Mesenchymal stem cell (in vitro differentiated cells and primary cell): ENCODE data around the gene UNC5C.
A peak's percentile ranks its signal among the peaks of the same experiment; 100 is the strongest.

Experiments
- DNase-seq: peaks from one replicate; pipeline ENCODE4 v3.0.0-alpha.2; 2013
- H2AFZ ChIP-seq: one replicate; pipeline ENCODE4 v1.6.1; 2013; ENCODE audit warnings: low read depth, mild to moderate bottlenecking, control low read depth, inconsistent platforms, low read length, moderate library complexity
- H2AK5ac ChIP-seq: 2 replicates; pipeline ENCODE4 v1.6.1; 2013; ENCODE audit warnings: low read length, moderate library complexity, mild to moderate bottlenecking, inconsistent platforms; ENCODE audit not compliant: severe bottlenecking
- H2BK120ac ChIP-seq: one replicate; pipeline ENCODE4 v1.6.1; 2013; ENCODE audit warnings: low read depth, mild to moderate bottlenecking, inconsistent platforms, low read length, moderate library complexity
- H2BK12ac ChIP-seq, 2 experiments: one replicate each; pipeline ENCODE4 v1.6.1; 2013; ENCODE audit warnings: inconsistent platforms in 2 of 2, low read length in 2 of 2, mild to moderate bottlenecking in 2 of 2, moderate library complexity in 2 of 2, control low read depth in 1 of 2
- H2BK15ac ChIP-seq: one replicate; pipeline ENCODE4 v1.6.1; 2013; ENCODE audit warnings: mild to moderate bottlenecking, low read depth, inconsistent platforms; ENCODE audit not compliant: poor library complexity, severe bottlenecking
- H2BK5ac ChIP-seq: 2 replicates; pipeline ENCODE4 v1.6.1; 2013; ENCODE audit warnings: low read depth, mild to moderate bottlenecking, low read length, control low read depth, inconsistent platforms; ENCODE audit not compliant: poor library complexity, severe bottlenecking
- H3K14ac ChIP-seq, 2 experiments: one replicate each; pipeline ENCODE4 v1.6.1; 2013; ENCODE audit warnings: inconsistent platforms in 2 of 2, low read length in 2 of 2, control low read depth in 1 of 2, mild to moderate bottlenecking in 1 of 2, moderate library complexity in 1 of 2
- H3K18ac ChIP-seq, 2 experiments: one replicate each; pipeline ENCODE4 v1.6.1; 2013; ENCODE audit warnings: inconsistent platforms in 2 of 2, low read length in 2 of 2, control low read depth in 1 of 2, low read depth in 1 of 2, mild to moderate bottlenecking in 1 of 2
- H3K23ac ChIP-seq, 2 experiments: one replicate each; pipeline ENCODE4 v1.6.1; 2013; ENCODE audit warnings: inconsistent platforms in 2 of 2, low read length in 2 of 2, mild to moderate bottlenecking in 2 of 2, moderate library complexity in 2 of 2, control low read depth in 1 of 2
- H3K27ac ChIP-seq: 2 replicates; pipeline ENCODE4 v1.5.1; 2013; ENCODE audit warnings: mild to moderate bottlenecking, moderate library complexity, low read length, control low read depth, inconsistent platforms; ENCODE audit not compliant: poor library complexity, severe bottlenecking
- H3K27me3 ChIP-seq, 2 experiments: 2 replicates each; pipeline versions ENCODE4 v1.6.1 to v1.7.0; 2013; ENCODE audit warnings: low read length in 2 of 2, mild to moderate bottlenecking in 2 of 2, moderate library complexity in 2 of 2, control low read depth in 1 of 2, inconsistent platforms in 1 of 2; ENCODE audit not compliant: control insufficient read depth in 1 of 2, insufficient read depth in 1 of 2
- H3K36me3 ChIP-seq, 2 experiments: 2 replicates each; pipeline versions ENCODE4 v1.6.1 to v1.7.0; 2013; ENCODE audit warnings: low read length in 2 of 2, control low read depth in 1 of 2, inconsistent platforms in 1 of 2, low read depth in 1 of 2, mild to moderate bottlenecking in 1 of 2; ENCODE audit not compliant: insufficient read depth in 2 of 2, control insufficient read depth in 1 of 2
- H3K4ac ChIP-seq, 2 experiments: one replicate each; pipeline ENCODE4 v1.6.1; 2013; ENCODE audit warnings: inconsistent platforms in 2 of 2, low read length in 2 of 2, mild to moderate bottlenecking in 2 of 2, moderate library complexity in 2 of 2, control low read depth in 1 of 2, low read depth in 1 of 2
- H3K4me1 ChIP-seq: 2 replicates; pipeline ENCODE4 v1.6.1; 2013; ENCODE audit warnings: low read depth, low read length, control low read depth; ENCODE audit not compliant: control insufficient read depth, insufficient read depth
- H3K4me2 ChIP-seq: 2 replicates; pipeline ENCODE4 v1.6.1; 2013; ENCODE audit warnings: low read length, mild to moderate bottlenecking, inconsistent platforms; ENCODE audit not compliant: poor library complexity, severe bottlenecking
- H3K4me3 ChIP-seq, 2 experiments: 2 replicates each; pipeline versions ENCODE4 v1.5.1 to v1.7.0; 2013; ENCODE audit warnings: low read length in 2 of 2, mild to moderate bottlenecking in 2 of 2, control low read depth in 1 of 2, low read depth in 1 of 2; ENCODE audit not compliant: insufficient read depth in 1 of 2
- H3K79me1 ChIP-seq: replicated peaks from 2 replicates; pipeline ENCODE4 v1.6.1; 2013; ENCODE audit warnings: mild to moderate bottlenecking, control low read depth, low read length, inconsistent platforms; ENCODE audit not compliant: poor library complexity, severe bottlenecking
- H3K9ac ChIP-seq: 2 replicates; pipeline ENCODE4 v1.7.0; 2013; ENCODE audit warnings: mild to moderate bottlenecking, low read length, moderate library complexity
- H3K9me3 ChIP-seq: 2 replicates; pipeline ENCODE4 v1.7.0; 2013; ENCODE audit warnings: mild to moderate bottlenecking, low read length; ENCODE audit not compliant: control insufficient read depth
- H4K8ac ChIP-seq: one replicate; pipeline ENCODE4 v1.6.1; 2013; ENCODE audit warnings: inconsistent platforms, mild to moderate bottlenecking, low read length, moderate library complexity
- H4K91ac ChIP-seq: one replicate; pipeline ENCODE4 v1.6.1; 2013; ENCODE audit warnings: mild to moderate bottlenecking, low read length, inconsistent platforms
- WGBS: methylation state at CpG from one replicate; pipeline ENCODE4 v1.1.7; 2013; ENCODE audit warnings: mixed read lengths; 5-methylcytosine and 5-hydroxymethylcytosine counted together

UNC5C gene

DNA sequence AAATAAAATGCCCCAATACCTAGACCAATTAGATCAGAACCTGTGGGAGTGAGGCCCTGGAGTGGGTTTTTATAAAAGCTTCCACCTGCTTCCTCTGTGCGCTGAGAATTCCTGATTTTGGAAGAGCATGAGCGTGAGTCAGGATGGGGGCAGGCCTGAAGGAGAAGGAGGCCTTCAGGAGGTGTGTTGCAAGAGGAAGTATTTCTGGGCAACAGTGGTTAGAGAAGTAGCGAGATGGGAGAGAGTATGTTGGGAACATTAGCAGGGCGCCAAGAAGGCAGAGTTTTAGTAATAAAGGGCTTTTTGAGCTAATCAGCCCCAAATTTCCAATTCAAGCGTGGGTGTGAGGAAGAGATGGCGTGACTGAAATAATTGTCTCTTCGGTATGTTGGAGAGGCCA lies 349.8 kb downstream of the UNC5C start:
- Histone ChIP-seq H3K14ac (no peak overlapping the region), H3K4me2 (no peak overlapping the region), H2AFZ (no peak overlapping the region), H3K79me1 (no peaks in the 10 kb centered on the region), H3K4me1 (no peaks in the 10 kb centered on the region), H3K36me3 (no peaks in the 10 kb centered on the region), H2BK5ac (no peak overlapping the region), H2AK5ac (no peak overlapping the region), H2BK12ac (no peak overlapping the region), H3K9me3 (no peaks in the 10 kb centered on the region), H2BK120ac (no peak overlapping the region), H3K18ac (no peak overlapping the region), H4K91ac (no peak overlapping the region), H4K8ac (no peak overlapping the region), H3K27me3 (peaks cover 0 to 2% of the 10 kb centered on the region in 2 experiments), H3K4me3 (no peak overlapping the region), H3K27ac (no peak overlapping the region), H2BK15ac (no peak overlapping the region), H3K4ac (no peak overlapping the region), H3K9ac (no peak overlapping the region), H3K23ac (no peak overlapping the region)
- 97% methylated on average over 7 of the region's 7 CpGs for WGBS
- DNase-seq = no peak

DNA sequence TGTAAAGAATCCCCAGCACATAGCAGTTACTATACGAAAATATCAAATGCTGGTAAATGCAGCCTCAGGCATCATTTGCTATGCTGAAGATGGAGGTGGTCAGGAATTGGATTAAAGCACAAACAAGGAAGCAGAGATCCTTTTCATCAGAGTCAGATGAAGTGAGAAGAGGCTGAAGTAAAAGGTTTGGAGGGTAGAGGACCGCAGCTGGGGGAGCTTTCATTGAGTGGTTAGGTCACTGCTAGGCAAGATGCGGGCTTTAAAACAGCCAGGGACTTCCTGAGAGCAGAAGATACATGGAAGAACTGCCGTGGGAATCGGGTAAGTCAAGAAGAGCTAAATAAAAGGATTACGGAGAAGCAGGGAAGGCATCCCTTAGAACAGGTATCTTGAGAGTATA lies 351.4 kb downstream of the UNC5C start:
- H2BK120ac ChIP-seq = no peak overlapping the region
- no peaks in the 10 kb centered on the region for H3K9me3 ChIP-seq
- no peak overlapping the region for H3K18ac ChIP-seq
- H3K27ac ChIP-seq = no peak overlapping the region
- H3K9ac ChIP-seq = no peak overlapping the region
- H3K23ac ChIP-seq = no peak overlapping the region
- no peak overlapping the region for H2AFZ ChIP-seq
- H3K79me1 ChIP-seq = no peaks in the 10 kb centered on the region
- H4K91ac ChIP-seq = no peak overlapping the region
- no peak overlapping the region for H3K4me3 ChIP-seq
- DNase-seq = no peak
- no peak overlapping the region for H2BK12ac ChIP-seq
- no peak overlapping the region for H3K14ac ChIP-seq
- H3K4me1 ChIP-seq = peaks cover 3% of the 10 kb centered on the region
- H3K27me3 ChIP-seq = peaks cover 0 to 9% of the 10 kb centered on the region in 2 experiments
- H4K8ac ChIP-seq = no peak overlapping the region
- H2BK15ac ChIP-seq = no peak overlapping the region
- H3K36me3 ChIP-seq = no peaks in the 10 kb centered on the region
- 76% methylated on average over 6 of the region's 6 CpGs for WGBS
- H3K4ac ChIP-seq = no peak overlapping the region
- H3K4me2 ChIP-seq = no peak overlapping the region
- H2AK5ac ChIP-seq = no peak overlapping the region
- H2BK5ac ChIP-seq = no peak overlapping the region

DNA sequence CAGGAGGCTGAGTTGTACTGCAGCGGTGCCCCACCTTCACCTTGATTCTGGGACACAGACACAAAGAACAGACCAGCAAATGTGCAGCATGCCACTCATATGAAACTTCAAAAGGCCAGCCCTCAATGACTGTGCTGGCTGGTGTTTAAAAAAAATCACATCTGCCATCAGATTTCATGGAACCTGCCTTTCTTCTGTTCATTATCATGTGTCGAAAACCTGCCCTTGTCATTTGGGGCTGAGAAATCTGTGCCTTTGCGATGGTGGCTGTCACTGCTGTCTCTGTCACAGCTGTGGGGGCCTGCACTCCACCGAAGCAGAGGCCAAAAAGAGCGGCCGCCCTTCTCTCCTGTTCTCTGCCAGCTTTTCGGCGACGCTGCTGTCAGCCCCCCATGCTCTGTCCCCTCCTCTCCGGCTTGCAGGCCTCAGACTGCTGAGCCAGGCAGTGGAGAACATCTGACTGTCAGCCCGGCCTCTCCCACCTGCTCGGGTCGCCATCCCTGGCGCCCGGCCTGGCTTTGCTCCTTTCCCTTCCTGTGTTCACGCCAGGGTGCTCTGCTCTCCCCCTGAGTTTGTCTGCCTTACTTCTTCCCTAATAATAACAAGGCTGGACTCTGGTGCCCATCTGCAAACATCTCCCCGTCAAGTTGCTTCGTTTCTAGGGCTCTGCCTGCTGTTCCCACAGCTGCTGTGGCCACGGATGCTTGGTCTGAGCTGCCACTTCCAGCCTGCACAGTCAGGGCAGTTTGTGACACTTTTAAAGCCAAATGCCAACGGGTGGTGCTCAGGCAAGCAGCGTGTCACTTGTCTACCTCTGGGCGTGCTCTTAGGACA lies 355.2 kb downstream of the UNC5C start:
- H2BK15ac ChIP-seq = no peak overlapping the region
- no peak for DNase-seq
- no peak overlapping the region for H2AFZ ChIP-seq
- no peaks in the 10 kb centered on the region for H3K9me3 ChIP-seq
- no peaks in the 10 kb centered on the region for H3K36me3 ChIP-seq
- H4K8ac ChIP-seq = no peak overlapping the region
- H3K79me1 ChIP-seq = no peaks in the 10 kb centered on the region
- no peak overlapping the region for H2BK120ac ChIP-seq
- no peak overlapping the region for H3K4me2 ChIP-seq
- H2AK5ac ChIP-seq = no peak overlapping the region
- H2BK12ac ChIP-seq = peak overlapping the region in 1 of 2 experiments; percentile 35
- H3K18ac ChIP-seq = peak overlapping the region in 1 of 2 experiments; percentile 28
- no peak overlapping the region for H2BK5ac ChIP-seq
- H3K14ac ChIP-seq = no peak overlapping the region
- H4K91ac ChIP-seq = no peak overlapping the region
- H3K4me1 ChIP-seq = peaks cover 3% of the 10 kb centered on the region
- no peak overlapping the region for H3K9ac ChIP-seq
- H3K23ac ChIP-seq = no peak overlapping the region
- H3K27ac ChIP-seq = no peak overlapping the region
- peaks cover 0 to 14% of the 10 kb centered on the region in 2 experiments for H3K27me3 ChIP-seq
- 91% methylated on average over 22 of the region's 22 CpGs for WGBS
- H3K4ac ChIP-seq = no peak overlapping the region
- H3K4me3 ChIP-seq = no peak overlapping the region

DNA sequence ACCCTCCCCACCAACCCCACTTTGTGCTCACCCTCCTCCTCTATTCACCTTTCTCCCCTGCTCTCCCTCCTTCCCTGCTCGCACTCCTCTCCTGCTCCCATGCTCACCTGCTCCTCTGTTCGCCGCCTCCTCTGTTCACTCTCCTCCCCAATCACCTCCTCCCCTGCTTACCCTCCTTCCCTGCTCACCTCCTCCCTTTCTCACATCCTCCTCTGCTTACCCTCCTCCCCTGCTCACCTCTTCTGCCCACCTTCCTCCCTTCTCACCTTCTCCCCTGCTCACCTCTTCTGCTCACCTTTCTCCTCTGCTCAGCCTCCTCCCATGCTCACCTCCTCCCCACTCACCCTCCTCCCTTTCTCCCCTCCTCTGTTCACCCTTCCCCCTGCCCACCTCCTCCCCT lies 357.2 kb downstream of the UNC5C start:
- Histone ChIP-seq H3K9ac (no peak overlapping the region), H3K4ac (no peak overlapping the region), H2BK12ac (peak overlapping the region in 1 of 2 experiments; percentile 24), H3K4me2 (no peak overlapping the region), H2BK15ac (no peak overlapping the region), H3K18ac (peak overlapping the region in 1 of 2 experiments; percentile 22), H2BK5ac (no peak overlapping the region), H3K27ac (no peak overlapping the region), H3K14ac (no peak overlapping the region), H2AFZ (no peak overlapping the region), H3K23ac (no peak overlapping the region), H3K4me3 (no peak overlapping the region), H4K8ac (no peak overlapping the region), H4K91ac (peak overlapping the region; percentile 70), H3K4me1 (peaks cover 3% of the 10 kb centered on the region), H3K27me3 (peaks cover 0 to 14% of the 10 kb centered on the region in 2 experiments), H3K36me3 (no peaks in the 10 kb centered on the region), H3K9me3 (no peaks in the 10 kb centered on the region), H3K79me1 (no peaks in the 10 kb centered on the region), H2AK5ac (no peak overlapping the region), H2BK120ac (no peak overlapping the region)
- no peak for DNase-seq
- 95% methylated on average over 3 of the region's 3 CpGs for WGBS
